NCI-H1436 treated with DMSO at 0.1 percent for 48 hours (cell line): ENCODE data around the gene BRDT.

Source experiments
- DNase-seq: peaks from one replicate; lab custom pipeline; 2025; lab: John Stamatoyannopoulos, UW

Gene BRDT

GRCh38 chr1:91949356-91949699 lies at the start of gene BRDT:
Gene BRDT, plus strand, starts transcription at chr1:91949401. Its CDS starts 13,354 bp downstream, at chr1:91962755.
- no peak for DNase-seq

- DNase-seq, result no peak
These were observed 48.6 kb upstream of the BRDT start for GRCh38 chr1:91900562-91900961.

DNA sequence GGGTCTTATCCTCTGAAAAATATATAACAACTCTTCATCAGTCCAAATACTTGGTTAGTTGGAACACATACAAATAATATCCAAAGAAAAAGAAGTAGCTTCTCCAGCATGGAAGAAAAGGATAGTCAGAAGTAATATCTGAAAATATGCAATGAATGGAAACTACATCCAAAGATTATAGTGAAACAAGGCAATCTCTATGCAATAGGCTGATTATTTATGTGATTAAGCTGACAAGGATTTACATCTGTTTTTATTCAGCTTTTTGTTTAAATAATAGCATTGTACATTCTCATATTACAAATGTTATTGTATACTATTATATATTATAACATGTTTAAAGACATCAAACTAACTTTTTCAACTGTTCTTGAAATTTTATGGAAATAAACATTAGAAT lies 48.0 kb upstream of the BRDT start:
- no peak for DNase-seq

- DNase-seq, result no peak
These were observed 36.9 kb upstream of the BRDT start for GRCh38 chr1:91912266-91912665.

GRCh38 chr1:91913018-91913417 lies 36.2 kb upstream of the BRDT start:
- no peak for DNase-seq

GRCh38 chr1:91916046-91916445 lies 33.2 kb upstream of the BRDT start:
- no peak for DNase-seq

DNA sequence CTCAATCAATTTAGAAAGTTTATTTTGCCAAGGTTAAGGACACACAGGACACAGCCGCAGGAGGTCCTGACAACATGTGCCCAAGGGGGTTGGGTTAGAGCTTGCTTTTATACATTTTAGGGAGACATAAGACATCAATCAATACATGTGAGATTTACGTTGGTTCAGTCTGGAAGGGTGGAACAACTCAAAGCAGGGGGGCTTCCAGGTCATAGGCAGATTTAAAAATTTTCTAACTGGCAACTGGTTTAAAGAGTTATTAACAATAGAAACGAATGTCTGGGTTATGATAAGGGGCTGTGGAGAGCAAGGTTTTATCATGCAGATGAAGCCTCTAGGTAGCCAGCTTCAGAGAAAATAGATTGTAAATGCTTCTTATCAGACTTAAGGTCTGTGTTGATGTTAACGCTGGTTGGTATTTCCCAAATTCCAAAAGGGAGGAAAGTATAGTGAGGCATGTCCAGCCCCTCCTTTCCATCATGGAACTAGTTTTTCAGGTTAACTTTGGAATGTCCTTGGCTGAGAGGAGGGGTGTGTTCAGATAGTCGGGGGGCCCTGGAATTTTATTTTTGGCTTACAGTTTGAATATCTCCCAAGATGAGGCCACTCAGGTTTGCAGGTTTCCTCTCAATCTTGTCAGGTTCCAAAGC lies 32.3 kb upstream of the BRDT start:
- DNase-seq, result no peak

DNA sequence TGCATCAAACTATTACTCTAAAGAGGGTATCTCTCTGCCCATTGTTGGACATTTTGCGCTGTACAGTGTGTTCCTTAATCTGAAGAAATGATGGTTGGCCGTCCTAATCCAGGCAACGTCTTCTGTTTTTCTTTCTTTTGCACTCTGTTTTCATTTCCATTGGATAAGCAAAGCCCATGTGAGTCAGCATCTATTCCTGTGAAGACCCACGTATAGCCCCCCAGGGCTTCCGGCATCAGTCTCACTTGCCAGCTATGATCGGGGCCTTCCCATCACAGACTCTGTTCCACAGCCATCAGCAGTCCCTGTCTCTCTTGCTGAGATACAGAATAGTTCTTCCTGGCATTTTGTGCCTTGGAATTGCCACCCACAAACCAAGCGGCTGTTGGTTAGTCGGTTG lies 29.2 kb upstream of the BRDT start:
- DNase-seq, result no peak

DNA sequence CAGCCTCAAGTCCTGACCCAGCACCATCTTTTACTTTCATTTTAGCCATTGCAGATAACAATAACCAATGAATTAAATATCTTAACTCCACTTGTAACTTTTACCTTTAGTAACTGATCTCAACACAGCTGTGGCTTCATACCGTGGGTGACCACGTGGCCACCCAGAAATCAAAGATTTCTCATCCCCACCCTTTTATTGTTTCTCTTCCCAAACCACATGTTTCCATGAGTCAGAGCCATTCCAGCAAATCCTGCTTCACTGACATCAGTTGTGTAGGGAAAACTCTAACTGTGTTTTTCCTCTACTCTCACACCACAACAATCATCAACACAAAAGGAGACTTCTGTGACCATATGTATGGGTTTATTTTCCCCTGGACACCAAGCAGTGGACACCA lies 25.1 kb upstream of the BRDT start:
- DNase-seq, result no peak

- no peak for DNase-seq
These were observed 23.4 kb upstream of the BRDT start for GRCh38 chr1:91925644-91926435.

DNA sequence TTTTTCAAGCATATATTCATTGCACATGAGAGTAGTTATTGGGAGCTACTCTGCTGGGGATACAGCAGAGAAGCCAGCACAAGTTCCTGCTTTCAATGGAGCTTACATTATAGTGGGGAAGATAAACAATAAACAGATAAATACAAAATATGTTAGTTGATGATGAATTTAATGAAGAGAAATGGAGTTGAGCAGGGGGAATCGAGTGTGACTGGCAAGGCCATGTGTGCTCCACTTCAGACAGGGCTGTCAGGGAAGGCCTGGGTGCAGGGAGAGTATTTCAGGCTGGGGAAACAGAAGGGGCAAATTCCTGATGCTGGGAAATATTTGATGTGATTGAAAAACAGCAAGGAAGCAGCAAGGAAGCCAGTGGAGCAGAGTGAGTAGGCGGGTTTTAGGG lies 21.2 kb upstream of the BRDT start:
- no peak for DNase-seq

GRCh38 chr1:91929250-91929649 lies 20.0 kb upstream of the BRDT start:
- DNase-seq, result no peak

DNA sequence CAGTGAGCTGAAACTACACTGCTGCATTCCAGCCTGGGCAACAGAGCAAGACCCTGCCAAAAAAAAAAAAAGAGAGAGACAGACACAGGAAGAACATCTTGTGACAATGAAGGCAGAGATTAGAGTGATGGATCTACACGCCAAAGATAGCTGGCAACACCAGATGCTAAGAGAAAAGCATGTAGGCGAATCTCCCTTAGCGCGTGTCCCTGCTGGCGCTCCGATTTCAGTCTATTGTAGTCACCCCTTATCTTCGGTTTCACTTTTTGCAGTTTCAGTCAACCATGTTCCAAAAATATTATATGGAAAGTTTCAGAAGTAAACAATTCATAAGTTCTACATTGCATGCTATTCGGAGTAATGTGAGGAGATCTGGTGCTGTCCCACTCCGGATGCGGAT lies 11.6 kb upstream of the BRDT start:
- DNase-seq, result no peak

DNA sequence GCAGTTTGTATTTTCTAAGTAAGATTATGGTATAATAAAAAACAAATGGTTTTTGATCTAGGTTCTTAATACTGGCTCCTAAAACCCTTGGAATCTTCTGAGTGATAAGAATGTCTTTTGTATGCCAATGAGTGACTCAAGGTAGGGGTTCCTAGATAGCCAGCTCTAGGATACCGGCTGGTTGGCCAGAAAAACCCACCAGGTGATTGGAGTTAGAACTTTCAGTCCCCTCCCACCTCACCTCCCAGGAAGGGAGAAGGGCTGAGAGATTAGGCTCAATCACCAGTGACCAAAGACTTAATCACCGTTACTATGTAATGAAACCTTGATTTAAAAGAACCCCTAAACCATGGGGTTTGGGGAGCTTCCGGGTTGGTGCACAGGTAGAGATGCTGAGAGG lies 8.7 kb upstream of the BRDT start:
- no peak for DNase-seq

DNA sequence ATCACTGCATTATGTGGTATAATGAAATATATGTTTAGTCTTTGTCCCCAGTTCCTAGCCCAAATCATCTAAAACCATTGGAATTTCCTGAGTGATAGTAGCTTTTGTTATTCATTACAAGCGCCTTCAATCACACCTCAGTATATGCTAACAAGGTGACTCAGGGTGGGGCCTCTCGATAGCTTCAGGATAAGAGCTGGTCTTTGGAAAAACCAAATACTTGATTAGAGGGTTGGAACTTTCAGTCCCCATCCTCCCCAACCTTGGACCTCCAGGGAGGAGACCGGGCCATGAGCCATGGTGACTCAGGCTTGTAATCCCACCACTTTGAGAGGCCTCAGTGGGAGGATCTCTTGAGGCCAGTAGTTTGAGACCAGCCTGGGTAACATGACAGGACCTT lies 5.1 kb upstream of the BRDT start:
- no peak for DNase-seq

GRCh38 chr1:91948097-91948496 lies 1.1 kb upstream of the BRDT start:
- no peak for DNase-seq

DNA sequence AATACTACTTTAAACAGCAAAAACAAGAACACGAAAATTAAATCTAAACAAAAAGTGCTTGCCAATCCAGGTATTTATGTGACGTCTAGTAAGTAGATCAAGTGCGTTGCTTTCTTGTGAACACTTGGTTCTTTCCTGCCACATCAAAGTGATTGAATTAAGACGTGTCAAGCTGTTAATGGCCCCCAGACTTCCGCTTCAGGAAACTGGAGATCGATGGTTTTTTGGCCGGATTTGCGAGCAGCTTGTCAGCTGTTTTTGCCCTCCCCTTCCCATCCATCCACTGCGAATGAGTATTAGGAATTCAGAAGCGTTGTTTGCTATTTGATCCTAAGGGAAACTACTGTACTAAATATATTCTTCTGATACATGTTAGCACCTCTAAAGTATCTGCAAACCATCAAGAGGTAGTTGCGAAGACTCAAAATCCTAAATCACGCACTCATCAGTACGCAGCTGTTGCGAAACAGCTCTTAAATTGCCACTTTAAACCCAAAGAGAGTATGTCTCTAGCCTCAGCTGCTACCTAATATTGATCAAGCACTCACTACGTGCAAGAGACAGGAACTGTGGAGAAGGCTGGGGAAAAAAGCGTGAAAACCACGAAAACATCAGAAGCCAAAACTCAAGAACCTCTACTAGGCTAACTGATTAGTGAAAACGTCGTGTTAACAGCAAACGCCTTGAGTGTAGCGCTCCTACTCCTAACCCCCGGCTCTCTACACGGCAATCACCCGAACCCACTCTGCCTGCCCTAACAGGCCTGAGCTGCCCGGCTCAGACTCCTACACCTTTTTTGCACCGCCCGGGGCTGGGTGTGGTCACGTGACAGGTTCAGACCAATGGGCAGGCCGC lies 473 bp upstream of the BRDT start:
- no peak for DNase-seq

DNA sequence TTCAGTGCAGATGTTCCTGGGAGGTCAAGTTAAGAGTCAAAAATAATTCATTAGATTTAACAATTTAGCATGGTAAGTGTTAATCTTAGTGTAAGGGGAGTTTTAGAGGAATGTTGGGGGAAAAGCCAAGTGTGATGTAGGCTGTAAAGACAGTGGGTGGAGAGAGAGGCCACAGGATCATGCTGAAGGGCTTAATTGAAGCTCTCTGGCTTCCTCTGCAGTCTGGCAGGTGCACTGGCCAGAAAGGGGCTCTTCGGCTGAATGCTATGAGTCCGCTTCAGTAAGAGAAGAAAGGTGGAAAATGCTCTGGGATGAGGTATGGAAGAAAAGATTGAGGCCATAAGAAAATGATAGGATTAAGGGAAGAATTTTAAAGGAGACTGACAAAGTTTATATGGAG lies 3.0 kb downstream of the BRDT start:
- DNase-seq, result no peak

GRCh38 chr1:91958926-91959325 lies 9.7 kb downstream of the BRDT start:
- no peak for DNase-seq

DNA sequence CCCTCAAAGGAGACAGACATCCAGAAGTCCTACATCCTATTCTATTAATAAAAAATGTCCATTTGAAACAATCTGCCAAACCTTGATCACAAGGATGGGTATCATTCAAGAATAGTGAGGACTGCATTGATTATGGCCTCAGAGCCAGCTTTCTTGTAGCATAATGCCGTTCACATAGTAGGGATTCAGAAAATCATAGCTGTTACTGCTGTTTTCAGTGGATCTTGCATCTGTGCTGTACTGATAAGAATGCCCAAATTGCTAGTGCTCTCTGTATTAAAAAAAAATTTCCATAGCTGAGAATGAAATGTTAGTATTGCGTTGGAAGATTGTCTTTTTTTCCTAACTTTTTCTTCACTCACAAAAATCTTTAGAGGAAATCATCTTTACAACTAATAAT lies 19.1 kb downstream of the BRDT start:
- DNase-seq, result no peak

- DNase-seq, result no peak
These were observed 30.2 kb downstream of the BRDT start for GRCh38 chr1:91979383-91979782.

- DNase-seq, result no peak
These were observed 31.5 kb downstream of the BRDT start for GRCh38 chr1:91980663-91981062.

DNA sequence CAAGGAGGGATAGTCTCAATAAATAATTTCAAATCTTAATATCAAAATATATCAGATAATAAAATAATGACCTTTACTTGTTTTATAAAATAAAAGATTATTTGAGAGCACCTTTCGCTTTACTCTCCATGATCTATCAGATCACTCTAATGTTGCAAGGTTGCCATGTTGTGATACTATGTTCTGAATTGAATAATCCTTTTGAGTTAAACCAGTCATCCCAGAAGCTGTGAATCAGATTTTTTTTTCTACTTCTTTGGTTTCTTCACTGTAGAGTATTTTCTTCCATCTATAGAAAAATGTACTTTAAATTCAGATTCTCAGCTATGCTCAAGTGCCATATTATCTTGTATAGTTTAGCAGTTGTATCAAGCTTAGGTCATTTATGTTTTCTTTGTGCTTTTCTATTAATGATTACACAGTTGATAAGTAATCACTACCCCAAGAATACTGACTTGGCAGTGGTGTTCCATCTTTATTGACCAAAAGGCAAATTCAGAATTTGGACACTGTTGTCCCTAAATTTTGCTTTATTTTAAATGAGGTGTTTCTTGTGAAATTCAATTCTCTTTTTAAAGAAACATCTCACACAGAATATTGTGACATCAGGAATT lies 32.9 kb downstream of the BRDT start:
- no peak for DNase-seq
